HFF-Myc (cell line): Measurements from ENCODE around the gene ACER1.
"Not testable (repeated sequence)": the region's sequence is repeated elsewhere in the genome, so short reads cannot be mapped to it uniquely, and the experiment has no call there.

Source experiments
- DNase-seq: peaks from one replicate; pipeline ENCODE4 v3.0.0-alpha.2; 2011; ENCODE audit warnings: low read depth; ENCODE audit errors: extremely low read depth
- H3K4me3 ChIP-seq: replicated peaks from 2 replicates; pipeline ENCODE4 v1.5.1; 2011; ENCODE audit warnings: low read depth, mild to moderate bottlenecking, control low read depth, low read length
- TF ChIP-seq, protein P1 (sequence below): IDR thresholded peaks from 2 replicates; pipeline ENCODE4 v1.5.1; 2012; ENCODE audit warnings: mild to moderate bottlenecking, low read depth, low read length, control low read depth; ENCODE audit errors: missing control alignments

ACER1 gene

DNA sequence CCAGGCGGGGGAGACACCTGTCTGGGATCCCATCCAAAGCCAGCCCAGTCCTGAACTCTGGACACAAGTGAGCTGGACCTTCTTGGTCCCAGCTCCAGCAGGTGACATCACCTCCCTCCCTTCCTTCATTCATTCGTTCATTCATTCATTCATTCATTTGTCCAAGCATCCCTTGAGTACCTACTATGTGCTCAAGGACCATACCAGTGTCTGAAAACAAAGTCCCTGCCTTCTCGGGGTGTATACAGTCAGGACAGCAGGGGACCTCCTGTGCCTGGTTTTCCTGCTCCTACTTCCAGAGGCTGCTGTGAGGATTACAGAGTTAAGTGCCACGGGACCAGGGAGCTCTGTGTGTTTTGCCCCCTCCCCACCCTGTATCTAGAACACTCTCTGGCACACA is 14.0 kb downstream of the ACER1 start:
- DNase-seq, result no peak
- TF ChIP-seq, protein P1, sequence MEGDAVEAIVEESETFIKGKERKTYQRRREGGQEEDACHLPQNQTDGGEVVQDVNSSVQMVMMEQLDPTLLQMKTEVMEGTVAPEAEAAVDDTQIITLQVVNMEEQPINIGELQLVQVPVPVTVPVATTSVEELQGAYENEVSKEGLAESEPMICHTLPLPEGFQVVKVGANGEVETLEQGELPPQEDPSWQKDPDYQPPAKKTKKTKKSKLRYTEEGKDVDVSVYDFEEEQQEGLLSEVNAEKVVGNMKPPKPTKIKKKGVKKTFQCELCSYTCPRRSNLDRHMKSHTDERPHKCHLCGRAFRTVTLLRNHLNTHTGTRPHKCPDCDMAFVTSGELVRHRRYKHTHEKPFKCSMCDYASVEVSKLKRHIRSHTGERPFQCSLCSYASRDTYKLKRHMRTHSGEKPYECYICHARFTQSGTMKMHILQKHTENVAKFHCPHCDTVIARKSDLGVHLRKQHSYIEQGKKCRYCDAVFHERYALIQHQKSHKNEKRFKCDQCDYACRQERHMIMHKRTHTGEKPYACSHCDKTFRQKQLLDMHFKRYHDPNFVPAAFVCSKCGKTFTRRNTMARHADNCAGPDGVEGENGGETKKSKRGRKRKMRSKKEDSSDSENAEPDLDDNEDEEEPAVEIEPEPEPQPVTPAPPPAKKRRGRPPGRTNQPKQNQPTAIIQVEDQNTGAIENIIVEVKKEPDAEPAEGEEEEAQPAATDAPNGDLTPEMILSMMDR, result no peak
- H3K4me3 ChIP-seq, result no peak overlapping the region

DNA sequence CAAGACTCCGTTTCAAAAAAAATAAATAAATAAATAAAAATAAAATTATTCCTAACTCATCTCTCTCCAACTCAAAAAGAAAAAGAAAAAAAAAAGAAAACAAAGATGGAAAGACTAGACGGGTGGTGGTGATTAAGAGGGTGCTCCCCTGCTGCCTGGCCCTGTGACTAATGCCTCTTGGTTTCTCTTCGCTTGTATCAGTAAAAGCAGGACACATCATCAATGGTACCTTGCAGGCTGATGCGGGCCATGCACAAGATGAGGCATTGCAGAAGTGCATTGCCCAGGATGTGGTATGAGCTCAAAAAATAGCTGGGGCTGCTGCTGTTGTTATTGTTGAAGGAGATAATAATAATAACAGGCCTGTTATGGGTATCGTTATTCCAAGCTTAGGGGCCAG is 14.6 kb downstream of the ACER1 start:
- H3K4me3 ChIP-seq, result no peak overlapping the region
- TF ChIP-seq, protein P1, result no peak
- DNase-seq, result no peak

DNA sequence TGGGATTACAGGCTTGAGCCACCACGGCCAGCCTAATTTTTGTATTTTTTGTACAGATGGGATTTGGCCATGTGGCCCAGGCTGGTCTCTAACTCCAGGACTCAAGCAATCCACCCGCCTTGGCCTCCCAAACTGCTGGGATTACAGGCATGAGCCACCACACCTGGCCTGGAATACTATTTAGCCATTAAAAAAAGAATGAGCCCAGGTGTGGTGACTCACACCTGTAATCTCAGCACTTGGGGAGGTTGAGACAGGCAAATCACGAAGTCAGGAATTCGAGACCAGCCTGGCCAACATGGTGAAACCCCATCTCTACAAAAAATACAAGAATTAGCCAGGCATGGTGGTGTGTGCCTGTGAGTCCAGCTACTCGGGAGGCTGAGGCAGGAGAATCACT is 17.8 kb downstream of the ACER1 start:
- not testable (repeated sequence) for H3K4me3 ChIP-seq, DNase-seq

DNA sequence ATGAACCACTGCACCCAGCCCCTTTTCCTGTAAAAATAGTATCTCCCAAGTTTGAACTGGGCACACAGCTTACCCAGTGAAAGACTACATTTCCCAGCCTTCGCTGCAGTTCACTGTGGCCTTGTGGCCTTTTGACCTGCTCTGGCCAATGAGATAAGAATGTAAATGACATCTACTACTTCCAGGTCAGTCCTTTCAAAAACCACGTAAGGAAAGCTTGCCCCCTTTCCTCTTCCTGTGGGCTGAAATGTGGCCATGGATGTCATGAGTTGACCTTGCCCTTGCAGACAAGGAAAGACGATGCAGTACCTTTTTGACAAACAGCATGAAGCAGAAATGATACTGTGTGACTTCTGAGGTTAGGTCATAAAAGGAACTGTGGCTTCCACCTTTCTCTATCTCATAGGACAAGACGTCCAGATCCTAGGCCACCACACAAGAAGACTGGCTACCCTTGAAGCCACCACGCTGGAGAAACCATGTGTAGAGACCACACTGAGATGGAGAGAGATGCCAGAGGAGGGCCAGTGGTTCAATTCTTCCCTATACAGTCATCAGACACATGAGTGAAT is 19.9 kb downstream of the ACER1 start:
- no peak overlapping the region for H3K4me3 ChIP-seq
- TF ChIP-seq, protein P1, result no peak
- DNase-seq, result no peak

DNA sequence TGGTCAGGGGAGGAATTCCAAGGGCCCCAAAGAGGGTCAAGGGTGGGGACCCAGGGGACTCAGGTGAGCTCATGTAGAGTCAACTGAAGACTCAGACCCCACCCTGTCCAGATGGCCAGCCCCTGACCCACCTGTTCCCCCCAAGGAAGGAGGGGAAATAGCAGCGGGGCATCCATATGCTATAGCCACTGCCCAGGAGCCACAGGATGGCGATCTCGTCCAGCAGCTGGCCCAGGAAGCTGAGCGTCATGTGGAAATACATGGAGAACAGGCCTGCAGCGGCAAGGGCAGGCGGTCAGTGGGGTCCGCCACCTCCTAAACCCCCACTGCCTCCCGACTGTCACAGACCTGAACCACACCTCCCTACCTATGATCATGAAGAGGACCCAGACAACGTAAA is 21.4 kb downstream of the ACER1 start:
- no peak overlapping the region for H3K4me3 ChIP-seq
- no peak for DNase-seq
- TF ChIP-seq, protein P1, result peak; percentile 7

DNA sequence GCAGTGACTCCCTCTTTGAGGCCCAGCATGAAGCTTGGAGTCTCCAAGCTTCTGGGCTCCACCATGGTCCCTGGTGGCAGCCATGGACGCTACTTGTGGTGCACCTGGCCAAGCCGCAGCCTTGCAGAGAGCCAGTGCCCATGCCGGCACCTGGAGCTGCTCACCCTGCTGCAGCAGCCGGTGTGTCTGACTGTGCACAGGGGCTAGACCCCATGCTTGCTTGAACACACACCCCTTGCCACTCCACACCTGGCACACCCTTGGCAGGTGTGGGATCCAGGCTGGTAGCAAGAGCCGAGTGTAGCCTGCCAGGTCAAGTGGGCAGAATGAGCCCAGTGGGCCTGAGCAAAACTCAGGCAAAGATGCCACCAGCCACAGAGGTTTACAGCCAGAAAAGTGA is 35.0 kb downstream of the ACER1 start:
- TF ChIP-seq, protein P1, result no peak
- DNase-seq, result no peak
- no peak overlapping the region for H3K4me3 ChIP-seq

DNA sequence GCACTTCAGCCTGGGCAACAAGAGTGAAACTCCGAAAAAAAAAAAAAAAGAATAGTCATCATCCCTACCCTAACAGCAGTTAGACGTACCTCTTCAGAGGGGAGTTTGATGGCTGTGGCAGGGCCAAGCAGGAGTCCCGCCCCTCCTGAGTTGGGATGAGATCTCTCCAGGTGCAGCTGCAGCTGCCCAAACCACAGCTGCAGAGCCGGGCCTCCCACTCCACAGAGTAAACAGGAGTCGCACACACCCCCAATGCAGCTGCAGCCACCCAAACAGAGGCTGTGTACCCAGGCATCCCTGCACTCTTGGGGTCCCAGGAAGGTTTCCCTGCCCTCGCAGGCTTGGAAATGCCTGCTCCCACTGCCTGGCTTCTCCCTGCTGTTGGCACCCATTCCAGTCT is 36.2 kb downstream of the ACER1 start:
- no peak for DNase-seq
- TF ChIP-seq, protein P1, result no peak
- no peak overlapping the region for H3K4me3 ChIP-seq
